Measurements from ENCODE around the gene IRF2BP1. TPM values are rescaled to one million over a fixed set of nuclear protein-coding genes. Genes with fewer than 3 reads are reported as not detected.

IRF2BP1 gene
- total RNA-seq, 2 experiments from 2014 or later = 20.9 to 23.9 TPM

- peaks cover 14% of the 10 kb centered on the region for H3K36me3 Mint-ChIP-seq
- DNase-seq = no peak
- no peaks in the 10 kb centered on the region for H3K27me3 Mint-ChIP-seq
- H3K9me3 Mint-ChIP-seq = no peaks in the 10 kb centered on the region
- H3K4me1 Mint-ChIP-seq = peaks cover 9% of the 10 kb centered on the region
- no peak overlapping the region for H3K27ac Mint-ChIP-seq
- no peak for ATAC-seq (ENCODE audit: low read depth)
- no peak overlapping the region for H3K4me3 Mint-ChIP-seq
- POLR2A ChIA-PET = no interaction called here
These were observed 33.0 kb downstream of the IRF2BP1 start for GRCh38 chr19:45852983-45853382.

- peaks cover 8% of the 10 kb centered on the region for H3K4me1 Mint-ChIP-seq
- DNase-seq (no peak), ATAC-seq (ENCODE audit: low read depth) (no peak)
- H3K27ac Mint-ChIP-seq = no peak overlapping the region
- POLR2A ChIA-PET = no interaction called here
- peaks cover 19% of the 10 kb centered on the region for H3K36me3 Mint-ChIP-seq
- H3K27me3 Mint-ChIP-seq = no peaks in the 10 kb centered on the region
- H3K9me3 Mint-ChIP-seq = no peaks in the 10 kb centered on the region
- no peak overlapping the region for H3K4me3 Mint-ChIP-seq
These were observed 33.7 kb downstream of the IRF2BP1 start for GRCh38 chr19:45852145-45852750.

GRCh38 chr19:45848922-45849321, 37.0 kb downstream of the IRF2BP1 start:
- H3K27ac Mint-ChIP-seq = no peak overlapping the region
- POLR2A ChIA-PET = no interaction called here
- H3K27me3 Mint-ChIP-seq = no peaks in the 10 kb centered on the region
- H3K4me3 Mint-ChIP-seq = no peak overlapping the region
- ATAC-seq (ENCODE audit: low read depth) (no peak), DNase-seq (no peak)
- no peaks in the 10 kb centered on the region for H3K9me3 Mint-ChIP-seq
- H3K36me3 Mint-ChIP-seq = peaks cover 34% of the 10 kb centered on the region
- peaks cover 6% of the 10 kb centered on the region for H3K4me1 Mint-ChIP-seq

GRCh38 chr19:45847663-45848062, 38.3 kb downstream of the IRF2BP1 start:
- Mint-ChIP-seq H3K27ac (no peak overlapping the region), H3K36me3 (peaks cover 34% of the 10 kb centered on the region), H3K4me3 (no peak overlapping the region), H3K27me3 (no peaks in the 10 kb centered on the region), H3K9me3 (no peaks in the 10 kb centered on the region), H3K4me1 (peaks cover 6% of the 10 kb centered on the region)
- ATAC-seq (ENCODE audit: low read depth) = no peak
- POLR2A ChIA-PET = no interaction called here
- no peak for DNase-seq

- Mint-ChIP-seq H3K27me3 (no peaks in the 10 kb centered on the region), H3K36me3 (peaks cover 59% of the 10 kb centered on the region), H3K4me3 (no peak overlapping the region), H3K9me3 (peaks cover 1% of the 10 kb centered on the region), H3K4me1 (peaks cover 4% of the 10 kb centered on the region), H3K27ac (no peak overlapping the region)
- DNase-seq = no peak
- POLR2A ChIA-PET = interaction anchor here (0.8 kb wide), 1 partner anchor 13 kb away, joined by 3 read pairs; no protein-coding TSS in a partner anchor
- no peak for ATAC-seq (ENCODE audit: low read depth)
These were observed 43.7 kb downstream of the IRF2BP1 start for GRCh38 chr19:45842198-45842597.

GRCh38 chr19:45834970-45835369, 51.0 kb downstream of the IRF2BP1 start:
- Mint-ChIP-seq H3K27me3 (no peaks in the 10 kb centered on the region), H3K9me3 (peaks cover 1% of the 10 kb centered on the region), H3K4me3 (no peak overlapping the region), H3K4me1 (peaks cover 6% of the 10 kb centered on the region), H3K27ac (no peak overlapping the region), H3K36me3 (peaks cover 45% of the 10 kb centered on the region)
- POLR2A ChIA-PET = no interaction called here
- no peak for DNase-seq
- no peak for ATAC-seq (ENCODE audit: low read depth)

Other genes starting within 250 kb of the IRF2BP1 start
- 10 to 100 TPM; 93.1 to 94.2 TPM for gene EML2, start 246.7 kb downstream of the IRF2BP1 start, total RNA-seq
- 10 to 100 TPM; 18.4 to 19.3 TPM for gene GIPR, start 217.9 kb downstream of the IRF2BP1 start, total RNA-seq
- 100 to 1,000 TPM; 520 to 523 TPM for gene SNRPD2, start 194.2 kb downstream of the IRF2BP1 start, total RNA-seq
- gene QPCTL, start 193.5 kb downstream of the IRF2BP1 start, total RNA-seq = 1 to 10 TPM; 9.3 to 9.7 TPM
- gene FBXO46, start 155.2 kb downstream of the IRF2BP1 start, total RNA-seq = 10 to 100 TPM; 29.9 to 35.5 TPM
- not detected for gene MEIOSIN, start 152.7 kb downstream of the IRF2BP1 start, total RNA-seq
- 1 to 10 TPM; 1.8 to 2.5 TPM for gene SIX5, start 116.9 kb downstream of the IRF2BP1 start, total RNA-seq
- gene DMPK, start 103.7 kb downstream of the IRF2BP1 start, total RNA-seq = 10 to 100 TPM; 26.4 to 32.2 TPM
- 10 to 100 TPM; 47.0 to 50.6 TPM for gene DMWD, start 93.3 kb downstream of the IRF2BP1 start, total RNA-seq
- gene RSPH6A, start 70.8 kb downstream of the IRF2BP1 start, total RNA-seq = under 1 TPM; 0.30 to 0.40 TPM
- gene SYMPK, start 23.0 kb downstream of the IRF2BP1 start, total RNA-seq = 100 to 1,000 TPM; 100 to 113 TPM
- gene FOXA3, start 21.8 kb downstream of the IRF2BP1 start, total RNA-seq = not detected
- gene MYPOP, start 16.5 kb upstream of the IRF2BP1 start, total RNA-seq = 10 to 100 TPM; 12.0 to 12.5 TPM
- not detected for gene NANOS2, start 28.6 kb upstream of the IRF2BP1 start, total RNA-seq
- not detected for gene NOVA2, start 87.7 kb upstream of the IRF2BP1 start, total RNA-seq
- gene CCDC61, start 109.3 kb upstream of the IRF2BP1 start, total RNA-seq = 10 to 100 TPM; 31.5 to 34.2 TPM
- gene PGLYRP1, start 136.9 kb upstream of the IRF2BP1 start, total RNA-seq = not detected
- gene IGFL4, start 154.9 kb upstream of the IRF2BP1 start, total RNA-seq = not detected
- gene IGFL3, start 238.5 kb upstream of the IRF2BP1 start, total RNA-seq = not detected

All from activated naive CD8-positive, alpha-beta T cell treated with anti-CD3 and anti-CD28 coated beads, Interleukin-2, amount 10 ng/mL, durations not matched to agents 7 days and 5 days (primary cell).